HG02981 (cell line): ENCODE measurements around the gene PCP2.

Experiments used
- ATAC-seq: cut with Tn5 transposase; IDR thresholded peaks from one replicate; pipeline ENCODE4 v1.9.1; 2021; ENCODE audit warnings: mild to moderate bottlenecking, moderate library complexity; ENCODE audit not compliant: unreplicated experiment

The PCP2 gene

GRCh38 chr19:7633698-7634097 is at the start of gene PCP2:
Gene PCP2, minus strand, starts transcription at chr19:7633719. Its CDS starts 262 bp downstream, at chr19:7633457.
- ATAC-seq: no peak

DNA sequence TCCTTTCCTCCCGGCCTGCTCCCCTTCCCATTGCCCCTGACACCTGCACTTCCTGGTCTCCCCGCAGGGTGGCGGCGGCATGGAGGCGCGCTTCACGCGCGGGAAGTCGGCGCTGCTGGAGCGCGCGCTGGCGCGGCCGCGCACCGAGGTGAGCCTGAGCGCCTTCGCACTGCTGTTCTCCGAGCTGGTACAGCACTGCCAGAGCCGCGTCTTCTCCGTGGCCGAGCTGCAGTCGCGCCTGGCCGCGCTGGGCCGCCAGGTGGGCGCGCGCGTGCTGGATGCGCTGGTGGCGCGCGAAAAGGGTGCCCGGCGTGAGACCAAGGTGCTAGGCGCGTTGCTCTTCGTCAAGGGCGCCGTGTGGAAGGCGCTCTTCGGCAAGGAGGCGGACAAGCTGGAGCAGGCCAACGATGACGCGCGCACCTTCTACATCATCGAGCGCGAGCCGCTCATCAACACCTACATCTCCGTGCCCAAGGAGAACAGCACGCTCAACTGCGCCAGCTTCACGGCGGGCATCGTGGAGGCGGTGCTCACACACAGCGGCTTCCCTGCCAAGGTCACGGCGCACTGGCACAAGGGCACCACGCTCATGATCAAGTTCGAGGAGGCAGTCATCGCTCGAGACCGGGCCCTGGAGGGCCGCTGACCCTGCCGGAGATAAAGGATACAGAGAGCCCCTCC is 48.8 kb upstream of the PCP2 start:
- no peak for ATAC-seq

- ATAC-seq: no peak
Measured at GRCh38 chr19:7681340-7682174, 48.0 kb upstream of the PCP2 start.

GRCh38 chr19:7680606-7681339 is 47.3 kb upstream of the PCP2 start, which contains the start of gene TRAPPC5:
Gene TRAPPC5, plus strand, starts transcription at chr19:7680833. Its CDS starts 1,421 bp downstream, at chr19:7682254.
- ATAC-seq: no peak

DNA sequence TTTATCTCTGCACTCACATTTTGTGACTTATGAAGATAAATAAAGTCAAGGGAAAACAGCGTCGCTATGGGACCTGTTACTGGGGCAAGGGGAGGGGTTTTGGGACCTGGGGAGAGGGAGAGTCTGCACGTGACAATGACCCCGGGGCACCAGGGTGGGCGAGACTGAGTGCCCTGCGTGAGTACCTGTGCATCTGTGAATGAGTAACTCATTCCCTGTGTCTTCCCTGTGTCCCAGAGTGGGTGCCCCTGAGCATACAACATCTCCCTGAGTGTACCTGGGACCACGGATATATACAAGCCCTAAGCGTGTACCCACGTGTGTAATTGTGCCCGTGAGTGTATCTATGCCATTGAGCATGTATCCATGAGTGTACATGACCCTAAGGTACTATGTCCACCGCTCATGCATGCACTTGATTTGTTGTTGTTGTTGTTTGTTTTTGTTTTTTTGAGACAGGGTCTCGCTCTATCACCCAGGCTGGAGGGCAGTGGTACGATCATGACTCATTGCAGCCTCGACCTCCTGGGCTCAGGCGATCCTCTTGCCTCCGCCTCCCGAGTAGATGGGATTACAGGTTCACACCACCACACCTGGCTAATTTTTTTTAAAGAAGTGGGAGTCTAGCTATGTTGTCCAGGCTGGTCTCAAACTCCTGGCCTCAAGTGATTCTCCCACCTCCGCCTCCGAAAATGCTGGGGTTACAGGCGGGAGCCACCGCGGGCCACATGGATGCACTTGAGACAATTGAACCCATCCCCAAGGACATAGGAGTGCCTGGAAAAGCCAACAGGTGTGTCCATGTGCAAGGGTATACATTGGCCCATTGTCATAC is 46.5 kb upstream of the PCP2 start:
- no peak for ATAC-seq

- no peak for ATAC-seq
Measured at GRCh38 chr19:7678971-7679751, 45.6 kb upstream of the PCP2 start.

DNA sequence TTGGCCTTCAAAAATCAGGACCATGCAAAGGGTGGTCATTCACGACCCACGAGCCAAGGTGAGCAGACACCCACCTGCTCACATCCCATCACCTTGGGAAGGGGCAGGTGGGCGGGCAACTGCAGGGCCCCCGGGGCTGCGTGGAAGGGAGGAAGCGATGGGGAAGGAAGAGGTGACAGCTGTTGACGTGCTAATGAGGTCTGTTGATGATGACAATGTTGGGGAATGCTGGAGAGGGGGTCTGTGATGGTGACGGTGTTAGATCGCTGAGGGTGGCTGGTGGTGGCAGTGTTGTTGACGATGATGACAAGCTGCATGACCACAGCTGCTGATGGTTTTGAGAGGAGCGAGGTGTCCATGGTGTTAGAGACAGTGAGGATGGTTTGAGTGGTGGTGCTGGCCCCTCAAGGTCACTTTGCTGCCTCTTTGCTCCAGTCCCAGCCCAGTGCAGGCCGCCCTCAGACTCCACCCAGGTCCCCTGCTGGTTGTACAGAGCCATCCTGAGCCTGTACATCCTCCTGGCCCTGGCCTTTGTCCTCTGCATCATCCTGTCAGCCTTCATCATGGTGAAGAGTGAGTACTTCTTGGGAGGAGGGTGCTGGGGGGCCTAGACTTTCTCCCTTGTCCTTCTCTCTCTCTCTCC is 44.3 kb upstream of the PCP2 start:
- no peak for ATAC-seq

GRCh38 chr19:7676854-7677253 is 43.3 kb upstream of the PCP2 start, which contains the start of gene MCEMP1:
Gene MCEMP1, plus strand, starts transcription at chr19:7677090. Its CDS starts 31 bp downstream, at chr19:7677121.
- no peak for ATAC-seq

DNA sequence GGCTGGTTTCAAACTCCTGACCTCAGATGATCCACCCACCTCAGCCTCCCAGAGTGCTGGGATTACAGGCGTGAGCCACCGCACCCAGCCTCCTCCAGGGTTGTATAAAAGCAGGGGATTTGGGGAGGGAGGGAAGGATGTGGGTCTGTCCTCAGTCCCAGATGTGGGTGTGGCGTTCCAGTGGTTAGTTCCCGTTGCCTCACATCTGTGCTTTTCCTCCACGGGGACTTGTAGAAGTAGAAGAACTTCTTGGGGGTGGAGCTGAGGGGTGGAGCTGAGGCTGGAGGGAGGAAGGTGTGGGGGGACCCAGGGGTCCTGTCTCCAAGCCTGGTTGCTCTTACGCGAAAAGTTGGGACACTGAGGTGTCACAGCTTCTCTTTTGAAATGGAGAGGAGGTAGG is 42.9 kb upstream of the PCP2 start:
- ATAC-seq: no peak

GRCh38 chr19:7674010-7675005 is 40.8 kb upstream of the PCP2 start:
- no peak for ATAC-seq

GRCh38 chr19:7672522-7672921 is 39.0 kb upstream of the PCP2 start:
- no peak for ATAC-seq

- ATAC-seq: no peak
Measured at GRCh38 chr19:7670790-7671189, 37.3 kb upstream of the PCP2 start.

DNA sequence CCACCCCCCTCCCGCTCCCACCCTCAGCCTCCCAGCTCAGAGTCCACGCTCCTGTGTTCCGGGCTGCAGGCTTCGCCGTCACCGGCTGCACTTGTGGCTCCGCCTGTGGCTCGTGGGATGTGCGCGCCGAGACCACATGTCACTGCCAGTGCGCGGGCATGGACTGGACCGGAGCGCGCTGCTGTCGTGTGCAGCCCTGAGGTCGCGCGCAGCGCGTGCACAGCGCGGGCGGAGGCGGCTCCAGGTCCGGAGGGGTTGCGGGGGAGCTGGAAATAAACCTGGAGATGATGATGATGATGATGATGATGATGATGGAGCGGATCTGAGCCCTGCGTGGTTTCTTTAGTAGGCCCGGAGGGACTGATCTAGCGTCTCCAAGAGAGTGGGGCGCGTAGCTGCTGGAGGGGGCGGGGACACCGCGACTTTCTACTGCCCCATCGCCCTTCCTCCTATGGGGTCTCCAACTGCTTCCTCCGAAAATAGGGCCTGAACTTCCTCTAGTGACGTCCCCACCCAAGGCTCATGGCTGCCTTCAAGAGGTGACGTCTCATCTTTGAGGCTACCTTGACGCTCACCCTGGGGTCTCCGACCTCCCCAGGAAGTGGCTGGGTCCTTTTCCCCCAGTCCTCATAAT is 36.7 kb upstream of the PCP2 start:
- ATAC-seq: no peak

- no peak for ATAC-seq
Measured at GRCh38 chr19:7669641-7670040, 36.1 kb upstream of the PCP2 start.

- no peak for ATAC-seq
Measured at GRCh38 chr19:7668842-7669241, 35.3 kb upstream of the PCP2 start, which contains the start of gene RETN. Gene RETN, plus strand, starts transcription at chr19:7669049. Its CDS starts 278 bp downstream, at chr19:7669327.

- ATAC-seq: no peak
Measured at GRCh38 chr19:7665076-7665475, 31.6 kb upstream of the PCP2 start.

GRCh38 chr19:7663706-7664105 is 30.2 kb upstream of the PCP2 start:
- ATAC-seq: no peak
